Esophagus muscularis mucosa (tissue), 3 donors: ENCODE results near the gene MAP4K4.

Source experiments
- POLR2A ChIP-seq: fragments of 450-650 bp; IDR thresholded peaks from one replicate; pipeline ENCODE4 v1.6.1; 2017; ENCODE audit warnings: antibody characterized with exemption, moderate library complexity, mild to moderate bottlenecking, low read depth
- TF ChIP-seq, protein P1 (sequence below), 3 experiments: fragments of 200-600 bp in 2 of 3; fragments of 450-650 bp in 1 of 3; sonication (generic) in 2 of 3; IDR thresholded peaks; one replicate each; pipeline ENCODE4 v1.5.1; 2017 to 2019; ENCODE audit warnings: antibody characterized with exemption in 3 of 3, mild to moderate bottlenecking in 2 of 3, moderate library complexity in 1 of 3

DNA sequence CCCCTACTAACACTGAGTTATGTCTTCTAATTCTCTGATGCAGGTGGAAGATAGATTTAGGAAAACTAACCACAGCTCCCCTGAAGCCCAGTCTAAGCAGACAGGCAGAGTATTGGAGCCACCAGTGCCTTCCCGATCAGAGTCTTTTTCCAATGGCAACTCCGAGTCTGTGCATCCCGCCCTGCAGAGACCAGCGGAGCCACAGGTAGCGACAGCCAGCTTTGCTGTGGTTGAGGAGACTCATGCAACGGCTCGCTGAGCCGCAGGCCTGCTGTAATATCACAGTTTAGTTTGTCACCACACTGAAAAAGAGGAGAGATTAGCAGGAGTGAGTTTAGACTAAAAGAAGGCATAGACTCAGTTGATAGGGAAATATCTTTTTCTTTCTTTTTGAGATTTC, 163.3 kb downstream of the MAP4K4 start:
- TF ChIP-seq, protein P1, sequence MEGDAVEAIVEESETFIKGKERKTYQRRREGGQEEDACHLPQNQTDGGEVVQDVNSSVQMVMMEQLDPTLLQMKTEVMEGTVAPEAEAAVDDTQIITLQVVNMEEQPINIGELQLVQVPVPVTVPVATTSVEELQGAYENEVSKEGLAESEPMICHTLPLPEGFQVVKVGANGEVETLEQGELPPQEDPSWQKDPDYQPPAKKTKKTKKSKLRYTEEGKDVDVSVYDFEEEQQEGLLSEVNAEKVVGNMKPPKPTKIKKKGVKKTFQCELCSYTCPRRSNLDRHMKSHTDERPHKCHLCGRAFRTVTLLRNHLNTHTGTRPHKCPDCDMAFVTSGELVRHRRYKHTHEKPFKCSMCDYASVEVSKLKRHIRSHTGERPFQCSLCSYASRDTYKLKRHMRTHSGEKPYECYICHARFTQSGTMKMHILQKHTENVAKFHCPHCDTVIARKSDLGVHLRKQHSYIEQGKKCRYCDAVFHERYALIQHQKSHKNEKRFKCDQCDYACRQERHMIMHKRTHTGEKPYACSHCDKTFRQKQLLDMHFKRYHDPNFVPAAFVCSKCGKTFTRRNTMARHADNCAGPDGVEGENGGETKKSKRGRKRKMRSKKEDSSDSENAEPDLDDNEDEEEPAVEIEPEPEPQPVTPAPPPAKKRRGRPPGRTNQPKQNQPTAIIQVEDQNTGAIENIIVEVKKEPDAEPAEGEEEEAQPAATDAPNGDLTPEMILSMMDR (IDR thresholded peaks at IDR 0.05) = no peak
- TF ChIP-seq POLR2A = no peak
